H1 (cell line): ENCODE data around the gene SLC45A1. TPM values are rescaled to one million over a fixed set of nuclear protein-coding genes. Genes with fewer than 3 reads are reported as not detected.

ENCODE experiments used
- CTCF ChIA-PET: fragments of 300-600 bp; sonication (Branson Sonifier 250); formaldehyde crosslinking; loops from one replicate; lab custom pipeline; 2021; ENCODE audit not compliant: partially characterized antibody; lab: Charles Lee
- POLR2A ChIA-PET: fragments of 300-600 bp; sonication (Branson Sonifier 250); formaldehyde crosslinking; loops from one replicate; lab custom pipeline; 2021; ENCODE audit warnings: inconsistent platforms; ENCODE audit not compliant: partially characterized antibody; lab: Charles Lee
- DNase-seq, 2 experiments: peaks; one replicate each; pipeline versions ENCODE4 v3.0.0 to v3.0.0-alpha.2; 2010 to 2022; ENCODE audit warnings: low spot score in 2 of 2, low read depth in 1 of 2, mixed read lengths in 1 of 2
- FAIRE-seq: peaks from 2 replicates; lab custom pipeline; 2011; peaks lifted over from hg19 to GRCh38; lab: Jason Lieb, UNC
- H2AFZ ChIP-seq: 2 replicates; pipeline ENCODE4 v1.8.1; 2012; ENCODE audit warnings: low read length, inconsistent platforms
- H2AK5ac ChIP-seq: 2 replicates; pipeline ENCODE4 v1.6.1; 2013; ENCODE audit warnings: low read depth, low read length
- H2BK120ac ChIP-seq: replicated peaks from 2 replicates; pipeline ENCODE3; 2013; ENCODE audit warnings: low read depth, low read length, inconsistent platforms
- H2BK12ac ChIP-seq: 2 replicates; pipeline ENCODE4 v1.6.1; 2013; ENCODE audit warnings: low read depth, low read length
- H2BK15ac ChIP-seq: 2 replicates; pipeline ENCODE4 v1.6.1; 2013; ENCODE audit warnings: low read length
- H2BK20ac ChIP-seq: 2 replicates; pipeline ENCODE4 v1.6.1; 2013; ENCODE audit warnings: low read length
- H2BK5ac ChIP-seq: 2 replicates; pipeline ENCODE4 v1.6.1; 2013; ENCODE audit warnings: low read depth, low read length
- H3K14ac ChIP-seq: 2 replicates; pipeline ENCODE4 v1.6.1; 2013; ENCODE audit warnings: inconsistent platforms; ENCODE audit not compliant: insufficient read length
- H3K18ac ChIP-seq: 2 replicates; pipeline ENCODE4 v1.6.1; 2013; ENCODE audit warnings: low read length; ENCODE audit errors: extremely low read depth
- H3K23ac ChIP-seq: 2 replicates; pipeline ENCODE4 v1.6.1; 2013; ENCODE audit warnings: inconsistent platforms; ENCODE audit not compliant: insufficient read length
- H3K23me2 ChIP-seq: 2 replicates; pipeline ENCODE4 v1.6.1; 2013; ENCODE audit warnings: low read depth, low read length
- H3K27ac ChIP-seq: 2 replicates; pipeline ENCODE4 v1.6.1; 2011; ENCODE audit warnings: low read depth, low read length, inconsistent platforms
- H3K27me3 ChIP-seq, 4 experiments: replicated peaks in 1 of 4; 1 replicate in 1 of 4; 2 replicates in 3 of 4; pipeline versions ENCODE4 v1.6.1 to v1.8.1; 2011 to 2013; ENCODE audit warnings: low read length in 3 of 4, mild to moderate bottlenecking in 3 of 4, inconsistent platforms in 2 of 4, mixed read lengths in 2 of 4, moderate library complexity in 1 of 4; ENCODE audit not compliant: control insufficient read depth in 3 of 4, insufficient read depth in 3 of 4; ENCODE audit errors: extremely low read depth in 1 of 4
- H3K36me3 ChIP-seq, 4 experiments: 2 replicates each; pipeline versions ENCODE4 v1.6.1 to v1.8.1; 2011 to 2013; ENCODE audit warnings: mild to moderate bottlenecking in 4 of 4, low read length in 3 of 4, moderate library complexity in 2 of 4, control low read depth in 1 of 4, inconsistent platforms in 1 of 4; ENCODE audit not compliant: insufficient read depth in 4 of 4, control insufficient read depth in 2 of 4
- H3K4ac ChIP-seq: replicated peaks from 2 replicates; pipeline ENCODE3; 2013; ENCODE audit warnings: low read length, low read depth, mixed read lengths, inconsistent platforms; ENCODE audit not compliant: insufficient read length
- H3K4me1 ChIP-seq, 4 experiments: replicated peaks in 1 of 4; 1 replicate in 1 of 4; 2 replicates in 3 of 4; pipeline versions ENCODE4 v1.6.1 to v1.8.1; 2011 to 2013; ENCODE audit warnings: low read length in 3 of 4, inconsistent platforms in 2 of 4, mixed read lengths in 1 of 4; ENCODE audit not compliant: insufficient read depth in 4 of 4, control insufficient read depth in 3 of 4
- H3K4me2 ChIP-seq, 2 experiments: 2 replicates each; pipeline versions ENCODE4 v1.6.1 to v1.8.1; 2011 to 2013; ENCODE audit warnings: low read depth in 2 of 2, low read length in 2 of 2, control low read depth in 1 of 2, inconsistent platforms in 1 of 2, mild to moderate bottlenecking in 1 of 2; ENCODE audit not compliant: insufficient read depth in 1 of 2
- H3K4me3 ChIP-seq, 4 experiments: fragments of 200-600, 300-600 bp in 1 of 4; sonication (generic), shearing (Covaris generic), sonication (Bioruptor Twin) in 1 of 4; 2 replicates each; pipeline versions ENCODE4 v1.5.1 to v1.8.1; 2011 to 2016; ENCODE audit warnings: low read length in 4 of 4, low read depth in 3 of 4, control low read depth in 2 of 4, inconsistent platforms in 2 of 4, mild to moderate bottlenecking in 2 of 4, mixed read lengths in 1 of 4, moderate library complexity in 1 of 4; ENCODE audit not compliant: insufficient read depth in 2 of 4; ENCODE audit errors: extremely low read depth in 1 of 4
- H3K56ac ChIP-seq: replicated peaks from 2 replicates; pipeline ENCODE3; 2013; ENCODE audit warnings: low read depth, mild to moderate bottlenecking, mixed read lengths, low read length, inconsistent platforms; ENCODE audit not compliant: insufficient read length
- H3K79me1 ChIP-seq: 2 replicates; pipeline ENCODE4 v1.6.1; 2013; ENCODE audit warnings: low read depth, low read length, control low read depth
- H3K79me2 ChIP-seq, 2 experiments: 2 replicates each; pipeline versions ENCODE4 v1.6.1 to v1.8.1; 2012 to 2013; ENCODE audit warnings: low read length in 2 of 2, mild to moderate bottlenecking in 2 of 2, inconsistent platforms in 1 of 2; ENCODE audit not compliant: insufficient read depth in 2 of 2, control insufficient read depth in 1 of 2
- H3K9ac ChIP-seq, 4 experiments: replicated peaks in 1 of 4; 1 replicate in 1 of 4; 2 replicates in 3 of 4; pipeline versions ENCODE4 v1.6.1 to v1.8.1; 2011 to 2013; ENCODE audit warnings: low read depth in 3 of 4, low read length in 3 of 4, control low read depth in 2 of 4, mild to moderate bottlenecking in 2 of 4, moderate library complexity in 2 of 4, inconsistent platforms in 1 of 4; ENCODE audit errors: extremely low read depth in 1 of 4
- H3K9me3 ChIP-seq, 2 experiments: 2 replicates each; pipeline versions ENCODE4 v1.6.1 to v1.8.1; 2012 to 2013; ENCODE audit warnings: mild to moderate bottlenecking in 2 of 2, moderate library complexity in 2 of 2, control low read depth in 1 of 2, inconsistent platforms in 1 of 2, low read depth in 1 of 2, low read length in 1 of 2, mixed read lengths in 1 of 2; ENCODE audit not compliant: insufficient read depth in 2 of 2
- H4K20me1 ChIP-seq, 2 experiments: replicated peaks in 1 of 2; 2 replicates each; pipeline versions ENCODE3 to v1.8.1; 2011 to 2013; ENCODE audit warnings: inconsistent platforms in 2 of 2, low read length in 2 of 2, mild to moderate bottlenecking in 1 of 2; ENCODE audit not compliant: insufficient read depth in 2 of 2, control insufficient read depth in 1 of 2
- H4K5ac ChIP-seq: 2 replicates; pipeline ENCODE4 v1.6.1; 2013; ENCODE audit warnings: low read length, low read depth, mixed read lengths, inconsistent platforms; ENCODE audit not compliant: insufficient read length
- H4K8ac ChIP-seq: 2 replicates; pipeline ENCODE4 v1.8.0; 2013; ENCODE audit warnings: mild to moderate bottlenecking, moderate library complexity, low read length, inconsistent platforms; ENCODE audit not compliant: insufficient read depth; ENCODE audit errors: extremely low read depth
- H4K91ac ChIP-seq: replicated peaks from 2 replicates; pipeline ENCODE3; 2013; ENCODE audit warnings: low read length, mixed read lengths, inconsistent platforms; ENCODE audit not compliant: insufficient read length
- ATF2 ChIP-seq: IDR thresholded peaks from 2 replicates; pipeline ENCODE4 v1.6.1; 2012; ENCODE audit warnings: low read length, inconsistent platforms
- CBX8 ChIP-seq: fragments of 300-800, 300-1000 bp; sonication (generic); IDR thresholded peaks from 2 replicates; pipeline ENCODE4 v1.7.1; 2016; ENCODE audit warnings: low read depth, low read length, borderline replicate concordance
- CEBPB ChIP-seq: IDR thresholded peaks from 2 replicates; pipeline ENCODE4 v1.6.1; 2012; ENCODE audit warnings: low read depth, low read length
- KDM1A ChIP-seq: fragments of 200-600, 300-600 bp; sonication (generic); IDR thresholded peaks from 2 replicates; pipeline ENCODE4 v1.7.1; 2016; ENCODE audit warnings: mild to moderate bottlenecking, low read length, borderline replicate concordance
- KDM4A ChIP-seq: IDR thresholded peaks from one replicate; pipeline ENCODE4 v1.7.1; 2012; ENCODE audit warnings: low read depth, mild to moderate bottlenecking, moderate library complexity, low read length, inconsistent platforms; ENCODE audit not compliant: severe bottlenecking
- NANOG ChIP-seq: IDR thresholded peaks from 2 replicates; pipeline ENCODE4 v1.6.1; 2011; ENCODE audit warnings: low read length, low read depth, mild to moderate bottlenecking, inconsistent platforms; ENCODE audit not compliant: insufficient read depth, poor library complexity, severe bottlenecking
- PHF8 ChIP-seq: fragments of 200-600 bp; sonication (generic); conservative IDR thresholded peaks from 2 replicates; pipeline ENCODE4 v1.7.1; 2012; ENCODE audit warnings: low read depth, mild to moderate bottlenecking, inconsistent platforms, low read length, moderate library complexity
- SIN3A ChIP-seq, 2 experiments: IDR thresholded peaks in 1 of 2; conservative IDR thresholded peaks in 1 of 2; 2 replicates each; pipeline ENCODE4 v1.6.1; 2011 to 2012; ENCODE audit warnings: low read length in 2 of 2, improper control_type of control experiment in 1 of 2, low read depth in 1 of 2, mild to moderate bottlenecking in 1 of 2
- SP2 ChIP-seq: IDR thresholded peaks from 2 replicates; pipeline ENCODE4 v1.6.1; 2012; ENCODE audit warnings: mild to moderate bottlenecking, low read length, inconsistent platforms
- SUZ12 ChIP-seq: fragments of 200-600 bp; sonication (generic); IDR thresholded peaks from 2 replicates; pipeline ENCODE4 v1.6.1; 2012; ENCODE audit warnings: mild to moderate bottlenecking, inconsistent platforms, low read length, moderate library complexity, mixed read lengths
- TBP ChIP-seq: IDR thresholded peaks from 2 replicates; pipeline ENCODE4 v1.6.1; 2011; ENCODE audit warnings: low read depth, low read length, improper control_type of control experiment
- WGBS, 2 experiments: shearing (Covaris generic) in 1 of 2; methylation state at CpG; one replicate each; pipeline versions ENCODE4 v1.1.6 to v1.1.7; 2013 to 2015; ENCODE audit warnings: low lambda C conversion rate in 2 of 2, mixed read lengths in 2 of 2, inconsistent platforms in 1 of 2, low coverage in 1 of 2, missing lambda C conversion rate in 1 of 2; ENCODE audit not compliant: insufficient replicate concordance in 2 of 2, insufficient coverage in 1 of 2, insufficient read length in 1 of 2; ENCODE audit errors: extremely low coverage in 1 of 2, missing lambda C conversion rate in 1 of 2; 5-methylcytosine and 5-hydroxymethylcytosine counted together
- polyA plus RNA-seq, 7 experiments: library from polyadenylated mRNA; depleted of rRNA in 3 of 7; stranded (reverse) in 5 of 7; unstranded in 2 of 7; fragments of >200 nt in 5 of 7; fragments of 200-250 nt in 2 of 7; gene quantifications; 1 replicate in 5 of 7; 2 replicates in 1 of 7; 4 replicates in 1 of 7; pipeline versions ENCODE4 v1.2.1 to v1.2.3, GENCODE V29; 2011 to 2013; ENCODE audit warnings: missing spikeins in 2 of 7, mixed read lengths in 2 of 7
- total RNA-seq: library from RNA; stranded (reverse); fragmentation: NEBNext Ultra II Directional; extraction: Animal tissue kit (Norgen Biotek cat#: 25700); gene quantifications from 2 replicates; pipeline ENCODE4 v1.2.1, GENCODE V29; 2021

SLC45A1 gene
- total and polyA plus RNA-seq, 2 of the 8 experiments (the other 6 are each of a cell fraction or from before 2014, with no cell fraction given), result 1.0 to 1.7 TPM

GRCh38 chr1:8294170-8294697, 23.7 kb upstream of the SLC45A1 start:
- Histone ChIP-seq H3K23me2 (no peaks in the 10 kb centered on the region), H3K4me1 (no peaks in the 10 kb centered on the region), H4K91ac (no peak overlapping the region), H2BK15ac (no peak overlapping the region; the same call in none of the 2 replicates), H3K4me2 (no peak overlapping the region), H3K27me3 (no peaks in the 10 kb centered on the region), H2BK12ac (no peak overlapping the region), H3K9ac (no peak overlapping the region), H3K14ac (no peak overlapping the region), H3K56ac (no peak overlapping the region), H3K4ac (no peak overlapping the region), H3K4me3 (no peak overlapping the region), H2BK5ac (0 out of 2 replicates have a peak overlapping the region, but pooled peaks have one; percentile 30), H3K79me1 (no peaks in the 10 kb centered on the region), H3K18ac (no peak overlapping the region), H3K36me3 (no peaks in the 10 kb centered on the region), H2AK5ac (0 out of 2 replicates have a peak overlapping the region, but pooled peaks have one; percentile 24), H3K9me3 (no peaks in the 10 kb centered on the region), H4K20me1 (no peaks in the 10 kb centered on the region), H2BK20ac (no peak overlapping the region), H2AFZ (no peak overlapping the region), H4K5ac (no peak overlapping the region), H2BK120ac (no peak overlapping the region), H4K8ac (no peak overlapping the region), H3K27ac (no peak overlapping the region), H3K79me2 (no peaks in the 10 kb centered on the region), H3K23ac (no peak overlapping the region)
- WGBS, 2 experiments, result 89% methylated on average over 19 of the region's 19 CpGs; no CpG with 5 or more reads in 1 of the 2 experiments
- DNase-seq (no peak), FAIRE-seq (no peak)
- POLR2A ChIA-PET, result interaction anchor here (0.5 to 1.1 kb wide), 2 partner anchors 8 to 50 kb away, joined by 3 read pairs; no protein-coding TSS in a partner anchor
- CTCF ChIA-PET, result interaction anchor here (0.7 to 3.3 kb wide), 6 partner anchors 8 to 482 kb away, joined by 3 to 19 read pairs (median 3); no protein-coding TSS in a partner anchor
- TF ChIP-seq SUZ12 (no peak), KDM4A (no peak), NANOG (no peak), SIN3A (conservative IDR thresholded peaks at IDR 0.05 in 1 of 2, IDR thresholded peaks at IDR 0.05 in 1 of 2; ENCODE audit: low read depth in 1 of 2, low read length in 2 of 2) (no peak), ATF2 (no peak), CBX8 (no peak), PHF8 (no peak), SP2 (no peak), KDM1A (no peak), TBP (no peak), CEBPB (no peak)
